Fibroblast of mammary gland (primary cell): ENCODE data around the gene PDGFC.
A peak's percentile ranks its signal among the peaks of the same experiment; 100 is the strongest.
"Not testable (repeated sequence)": the region's sequence is repeated elsewhere in the genome, so short reads cannot be mapped to it uniquely, and the experiment has no call there.

Experiments
- DNase-seq: peaks from one replicate; pipeline ENCODE4 v3.0.0-alpha.2; 2010; ENCODE audit warnings: low read depth
- H3K4me3 ChIP-seq: 2 replicates; pipeline ENCODE4 v1.5.1; 2011; ENCODE audit warnings: low read depth, mild to moderate bottlenecking, low read length, moderate library complexity; ENCODE audit not compliant: control insufficient read depth
- TF ChIP-seq, protein P1 (sequence below): conservative IDR thresholded peaks from 2 replicates; pipeline ENCODE4 v1.5.1; 2011; ENCODE audit warnings: low read depth, low read length, inconsistent platforms; ENCODE audit not compliant: control insufficient read depth, insufficient read depth

Gene PDGFC

DNA sequence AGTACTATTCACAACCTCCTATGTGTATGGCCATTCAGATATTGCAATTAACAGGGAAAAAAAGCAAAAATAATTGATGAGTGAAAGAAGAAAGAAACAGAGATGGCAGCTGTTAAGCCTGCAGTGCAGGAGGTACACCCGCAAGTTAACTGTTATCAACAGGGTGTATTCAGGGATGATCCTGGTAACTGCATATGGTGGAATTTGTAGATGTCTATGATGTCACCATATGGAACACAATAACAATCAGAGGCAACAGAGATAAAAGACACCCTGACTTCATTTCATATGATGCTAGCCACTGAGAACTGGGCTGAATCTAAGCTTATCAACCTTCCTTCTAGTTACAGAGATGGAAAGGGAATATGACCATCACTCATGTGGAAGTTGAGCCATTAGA lies 96.5 kb downstream of the PDGFC start:
- TF ChIP-seq, protein P1, sequence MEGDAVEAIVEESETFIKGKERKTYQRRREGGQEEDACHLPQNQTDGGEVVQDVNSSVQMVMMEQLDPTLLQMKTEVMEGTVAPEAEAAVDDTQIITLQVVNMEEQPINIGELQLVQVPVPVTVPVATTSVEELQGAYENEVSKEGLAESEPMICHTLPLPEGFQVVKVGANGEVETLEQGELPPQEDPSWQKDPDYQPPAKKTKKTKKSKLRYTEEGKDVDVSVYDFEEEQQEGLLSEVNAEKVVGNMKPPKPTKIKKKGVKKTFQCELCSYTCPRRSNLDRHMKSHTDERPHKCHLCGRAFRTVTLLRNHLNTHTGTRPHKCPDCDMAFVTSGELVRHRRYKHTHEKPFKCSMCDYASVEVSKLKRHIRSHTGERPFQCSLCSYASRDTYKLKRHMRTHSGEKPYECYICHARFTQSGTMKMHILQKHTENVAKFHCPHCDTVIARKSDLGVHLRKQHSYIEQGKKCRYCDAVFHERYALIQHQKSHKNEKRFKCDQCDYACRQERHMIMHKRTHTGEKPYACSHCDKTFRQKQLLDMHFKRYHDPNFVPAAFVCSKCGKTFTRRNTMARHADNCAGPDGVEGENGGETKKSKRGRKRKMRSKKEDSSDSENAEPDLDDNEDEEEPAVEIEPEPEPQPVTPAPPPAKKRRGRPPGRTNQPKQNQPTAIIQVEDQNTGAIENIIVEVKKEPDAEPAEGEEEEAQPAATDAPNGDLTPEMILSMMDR: no peak
- DNase-seq: no peak
- no peak overlapping the region for H3K4me3 ChIP-seq

DNA sequence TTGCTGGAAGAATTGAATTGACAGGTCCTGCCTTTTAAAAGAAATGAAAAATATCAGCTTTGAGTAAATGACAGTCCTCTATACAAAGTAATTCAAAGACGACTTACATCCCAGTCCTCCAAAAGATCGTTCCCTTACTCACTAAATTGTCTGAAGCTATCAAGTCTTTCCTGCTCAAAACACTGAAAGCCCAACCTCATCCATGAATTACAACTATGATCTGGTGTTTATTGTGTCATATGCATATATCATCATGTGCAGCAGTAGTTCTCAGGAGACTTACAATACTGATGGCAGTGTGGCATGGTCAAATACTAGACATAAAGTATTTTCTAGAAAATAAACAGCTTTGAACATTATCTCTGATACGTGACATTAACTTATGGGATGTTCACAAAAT lies 97.8 kb downstream of the PDGFC start:
- TF ChIP-seq, protein P1: no peak
- no peak for DNase-seq
- H3K4me3 ChIP-seq: no peak overlapping the region

DNA sequence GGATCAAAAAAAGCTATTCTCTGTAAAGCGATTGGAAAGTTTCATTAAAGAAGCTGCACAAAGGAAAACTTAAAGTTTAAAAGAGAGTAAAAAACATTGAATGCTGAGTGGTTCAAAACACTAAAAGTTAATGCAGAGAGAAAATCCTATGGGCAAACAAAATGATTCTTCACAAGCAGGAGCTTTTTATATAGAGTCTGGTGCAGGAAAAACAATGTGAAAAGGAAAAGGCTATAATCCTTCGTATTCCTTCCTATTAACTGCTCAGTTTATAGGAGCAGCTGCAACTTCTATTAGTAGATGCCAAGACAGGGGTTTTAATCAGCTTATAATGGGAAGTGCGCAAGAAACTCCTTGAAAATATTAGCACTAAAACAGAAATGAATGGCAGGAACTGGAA lies 100.7 kb downstream of the PDGFC start:
- DNase-seq: no peak
- TF ChIP-seq, protein P1: no peak
- no peak overlapping the region for H3K4me3 ChIP-seq

DNA sequence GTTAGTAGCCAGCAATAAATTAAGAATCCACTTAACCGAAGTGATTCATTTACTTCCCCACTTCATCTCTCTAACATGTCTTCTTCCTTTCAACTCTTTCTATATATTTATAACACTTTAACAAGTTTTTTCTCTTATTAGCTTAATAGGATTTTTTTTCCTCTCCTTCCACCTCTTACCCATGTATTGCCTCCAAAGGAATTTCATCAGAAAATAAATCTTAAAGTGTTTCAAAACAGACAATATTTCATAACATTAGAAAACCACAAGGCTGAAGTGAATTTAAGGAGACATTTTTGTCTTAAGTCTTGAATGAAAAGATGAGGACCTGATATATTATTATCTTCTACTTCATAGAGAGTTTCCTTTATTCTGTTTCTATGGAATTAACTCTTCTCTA lies 101.5 kb downstream of the PDGFC start:
- no peak overlapping the region for H3K4me3 ChIP-seq
- peak; percentile 41 for DNase-seq
- TF ChIP-seq, protein P1: no peak

DNA sequence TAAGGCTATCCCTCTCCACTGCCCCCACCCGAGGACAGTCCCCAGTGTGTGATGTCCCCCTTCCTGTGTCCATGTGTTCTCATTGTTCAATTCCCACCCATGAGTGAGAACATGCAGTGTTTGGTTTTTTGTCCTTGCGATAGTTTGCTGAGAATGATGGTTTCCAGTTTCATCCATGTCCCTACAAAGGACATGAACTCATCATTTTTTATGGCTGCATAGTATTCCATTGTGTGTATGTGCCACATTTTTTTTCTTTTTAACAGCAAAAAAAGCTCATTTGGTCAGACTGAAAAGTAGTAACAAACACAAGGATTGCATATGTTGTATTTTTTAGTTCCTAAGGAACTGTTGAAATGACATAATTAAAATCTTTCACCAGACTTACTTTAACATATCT lies 105.5 kb downstream of the PDGFC start:
- not testable (repeated sequence) for DNase-seq, H3K4me3 ChIP-seq

DNA sequence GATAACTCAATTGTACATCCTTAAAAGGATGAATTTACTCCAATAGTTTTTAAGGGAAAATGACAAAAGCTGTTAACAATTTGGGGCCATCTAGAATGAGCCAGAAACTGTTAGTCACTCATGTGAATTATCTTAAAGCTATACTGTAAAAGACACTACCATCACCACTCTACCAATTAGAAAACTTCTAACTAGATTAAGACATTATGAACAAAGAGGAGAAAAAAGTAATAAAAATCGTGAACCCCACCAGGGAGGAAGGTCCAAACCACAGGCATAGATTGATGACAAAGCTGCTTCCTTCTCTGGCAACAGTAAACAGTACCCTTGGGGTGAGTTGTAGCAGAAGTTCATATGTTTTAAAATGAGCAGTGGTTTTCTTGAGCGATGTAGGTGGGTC lies 106.1 kb downstream of the PDGFC start:
- TF ChIP-seq, protein P1: no peak
- DNase-seq: peak; percentile 25
- H3K4me3 ChIP-seq: no peak overlapping the region

DNA sequence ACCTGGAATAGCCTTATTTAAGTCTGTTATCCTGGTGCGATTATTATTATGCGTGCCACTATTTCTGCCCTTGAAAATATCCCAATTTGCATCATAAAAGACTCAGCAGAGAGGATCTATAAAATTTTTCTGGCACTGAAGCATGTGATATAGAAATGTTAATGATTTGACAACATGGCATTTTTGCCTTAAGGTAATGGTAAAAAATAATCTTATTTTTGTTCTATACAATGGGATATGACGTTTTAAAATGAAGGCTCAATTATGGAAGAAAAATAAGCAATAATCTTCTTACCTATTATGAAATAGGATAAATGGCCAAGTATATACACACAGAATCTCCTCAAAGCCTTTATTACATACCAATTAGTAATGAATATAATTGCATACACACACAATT lies 113.5 kb downstream of the PDGFC start:
- DNase-seq: no peak
- TF ChIP-seq, protein P1: no peak
- no peak overlapping the region for H3K4me3 ChIP-seq
